ENCODE measurements around the gene ANKRD28.
"Not testable (repeated sequence)": the region's sequence is repeated elsewhere in the genome, so short reads cannot be mapped to it uniquely, and the experiment has no call there.

The ANKRD28 gene

GRCh38 chr3:15633766-15634598 is 163.8 kb downstream of the ANKRD28 start:
- DNase-seq, result no peak

GRCh38 chr3:15633159-15633558 is 164.6 kb downstream of the ANKRD28 start:
- peak; percentile 33 for DNase-seq

- no peak for DNase-seq
Observed at GRCh38 chr3:15632212-15632580, 165.6 kb downstream of the ANKRD28 start.

GRCh38 chr3:15631426-15632211 is 166.2 kb downstream of the ANKRD28 start:
- DNase-seq, result no peak

GRCh38 chr3:15630646-15631350 is 167.0 kb downstream of the ANKRD28 start:
- DNase-seq, result no peak

- DNase-seq, result no peak
Observed at GRCh38 chr3:15629860-15630597, 167.8 kb downstream of the ANKRD28 start.

- no peak for DNase-seq
Observed at GRCh38 chr3:15628967-15629366, 168.8 kb downstream of the ANKRD28 start.

GRCh38 chr3:15623535-15624440 is 174.0 kb downstream of the ANKRD28 start:
- DNase-seq, result no peak

GRCh38 chr3:15619659-15620464 is 177.9 kb downstream of the ANKRD28 start:
- not testable (repeated sequence) for DNase-seq
